Activated naive CD4-positive, alpha-beta T cell (primary cell): ENCODE measurements around the gene EIF1.
A peak's percentile ranks its signal among the peaks of the same experiment; 100 is the strongest.

Experiments
- DNase-seq, 4 experiments: peaks; one replicate each; lab custom pipeline; 2025; lab: John Stamatoyannopoulos, UW

Gene EIF1

DNA sequence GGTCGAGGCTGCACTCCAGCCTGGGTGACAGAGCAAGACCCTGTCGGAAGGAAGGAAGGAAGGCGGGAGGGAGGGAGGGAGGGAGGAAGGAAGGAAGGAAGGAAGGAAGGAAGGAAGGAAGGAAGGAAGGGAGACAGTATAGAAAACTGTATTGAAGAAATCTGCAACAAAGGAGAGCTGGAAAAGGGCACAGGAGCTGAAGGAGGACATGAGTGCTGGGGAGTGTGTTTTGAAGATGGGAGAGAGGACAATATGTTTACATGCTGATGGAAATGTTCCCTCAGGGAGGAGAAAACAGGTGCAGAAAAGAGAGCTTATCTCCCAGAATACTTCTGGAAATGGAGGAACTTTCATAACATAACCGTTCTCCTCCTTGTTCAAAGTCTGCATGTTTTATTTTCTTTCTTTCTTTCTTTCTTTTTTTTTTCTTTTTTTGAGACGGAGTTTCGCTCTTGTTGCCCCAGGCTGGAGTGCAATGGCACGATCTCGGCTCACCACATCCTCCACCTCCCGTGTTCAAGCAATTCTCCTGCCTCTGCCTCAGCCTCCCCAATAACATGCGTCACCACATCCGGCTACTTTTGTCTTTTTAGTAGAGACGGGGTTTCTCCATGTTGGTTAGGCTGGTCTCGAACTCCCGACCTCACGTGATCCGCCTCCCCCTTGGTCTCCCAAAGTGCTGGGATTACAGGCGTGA, 48.4 kb downstream of the EIF1 start:
- no peak for DNase-seq

DNA sequence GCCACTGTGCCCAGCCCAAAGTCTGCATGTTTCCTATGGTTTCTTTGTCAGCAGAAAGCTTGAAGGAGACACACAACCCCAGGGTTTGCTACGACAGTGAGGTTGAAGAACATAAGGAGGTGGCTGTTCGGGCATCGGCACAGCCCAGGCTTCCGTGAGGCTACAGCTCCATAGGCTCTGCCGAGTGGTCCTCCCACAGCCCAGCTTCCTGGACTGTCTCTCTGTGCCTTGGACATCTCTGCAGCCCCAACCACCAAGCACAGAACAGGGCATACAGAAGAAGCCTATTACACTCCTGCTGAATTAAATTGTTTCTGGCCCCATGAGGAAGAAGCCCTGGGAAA, 49.0 kb downstream of the EIF1 start:
- DNase-seq = no peak

DNA sequence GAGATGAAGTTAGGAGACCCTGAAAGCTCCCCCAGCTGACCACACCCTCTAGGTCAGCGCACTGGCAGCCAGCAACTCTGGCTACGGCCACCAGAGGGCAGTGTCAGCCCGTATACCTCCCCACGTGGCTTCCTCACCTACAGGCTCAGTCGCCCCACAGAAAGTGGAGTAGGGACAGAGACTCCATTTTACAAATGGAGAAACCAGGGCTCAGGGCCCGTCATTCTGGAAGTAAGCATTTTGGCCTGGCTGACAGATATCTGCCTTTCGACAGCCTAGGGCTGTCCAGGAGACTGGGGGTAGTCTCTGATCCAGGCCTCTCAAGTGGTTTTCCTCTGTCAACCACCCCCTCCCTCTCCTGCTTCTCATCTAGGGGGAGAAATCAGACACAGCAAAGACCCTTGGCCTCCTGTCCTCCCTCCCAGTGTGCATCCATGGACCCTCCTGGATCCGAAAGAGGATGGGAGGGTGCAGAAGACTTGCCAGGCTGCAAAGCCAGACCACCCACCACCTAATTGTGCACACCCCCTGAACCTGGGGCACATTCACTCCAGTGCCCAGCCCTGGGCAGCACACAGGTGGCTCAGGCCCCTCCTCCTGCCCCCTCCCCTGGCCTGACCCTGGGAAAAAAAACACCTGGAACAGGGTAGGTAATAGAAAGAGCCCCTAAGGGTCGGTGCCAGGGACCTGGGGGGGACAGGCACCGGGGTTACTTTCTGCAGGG, 49.6 kb downstream of the EIF1 start:
- peak; percentile 55 to 71 (median 68) for DNase-seq

DNA sequence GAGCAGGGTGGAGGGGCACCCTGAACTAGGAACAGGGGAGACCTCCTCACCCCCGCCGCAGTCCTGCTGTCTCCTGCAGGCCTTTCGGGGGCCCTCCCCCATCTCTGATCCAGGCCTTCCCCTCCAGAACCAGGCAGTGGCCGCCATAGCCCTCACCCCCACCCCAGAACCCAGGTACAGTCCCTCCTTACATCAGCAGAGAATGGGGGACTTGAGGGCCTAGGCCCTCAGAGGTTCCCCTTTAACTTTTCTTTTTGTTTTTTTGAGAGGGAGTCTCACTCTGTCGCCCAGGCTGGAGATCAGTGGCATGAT, 50.1 kb downstream of the EIF1 start:
- DNase-seq = no peak

DNA sequence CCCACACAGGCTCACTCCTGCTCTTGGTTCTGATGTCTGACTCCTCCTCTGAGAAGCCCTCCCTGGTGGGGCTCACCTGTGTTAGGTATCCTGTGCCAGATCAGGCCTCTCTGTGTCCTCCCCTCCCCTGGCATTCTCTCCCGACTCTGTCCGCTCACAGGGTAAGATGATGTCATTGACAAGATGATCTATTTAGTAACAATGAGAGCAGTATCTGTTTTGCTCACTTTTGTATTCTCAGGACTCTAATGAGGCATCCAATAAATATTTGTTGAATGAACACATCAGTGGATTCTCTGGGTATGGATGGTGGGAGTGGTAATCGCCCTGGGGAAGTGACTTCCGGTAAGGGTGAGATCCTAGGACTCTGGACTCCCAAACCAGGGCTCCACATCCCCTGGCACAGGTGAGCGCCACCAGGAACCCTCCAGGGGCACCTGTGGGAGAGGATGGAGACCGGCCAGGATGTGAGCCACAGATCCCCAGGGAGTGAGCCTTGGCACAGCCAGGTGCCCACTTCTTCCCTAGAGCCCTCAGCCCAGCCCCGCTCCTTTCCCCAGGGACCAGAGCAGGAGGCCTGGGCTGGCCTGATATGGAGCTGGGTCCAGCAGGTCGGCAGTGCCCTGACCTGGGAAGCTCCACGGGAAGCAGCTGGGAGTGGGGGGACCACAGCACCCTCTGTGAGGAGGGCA, 51.1 kb downstream of the EIF1 start:
- no peak for DNase-seq

DNA sequence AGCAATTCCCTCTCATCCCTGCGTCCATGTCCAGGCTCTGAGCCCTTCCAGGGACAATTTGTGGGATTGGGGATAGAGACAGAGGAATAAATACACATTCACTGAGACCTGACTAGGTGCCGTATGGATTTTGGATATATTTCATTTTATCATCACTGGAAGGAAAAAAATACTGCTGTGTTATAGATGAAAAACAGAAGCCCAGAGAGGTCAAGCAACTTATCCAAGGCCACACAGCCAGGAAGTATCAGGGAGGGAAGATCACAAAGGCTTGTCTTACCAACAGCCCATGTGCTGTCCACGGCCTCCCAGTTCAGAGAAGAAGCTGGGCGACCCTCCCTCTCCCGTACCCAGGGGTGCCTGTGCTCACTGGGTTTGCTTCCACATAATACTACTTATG, 51.8 kb downstream of the EIF1 start:
- DNase-seq = no peak

DNA sequence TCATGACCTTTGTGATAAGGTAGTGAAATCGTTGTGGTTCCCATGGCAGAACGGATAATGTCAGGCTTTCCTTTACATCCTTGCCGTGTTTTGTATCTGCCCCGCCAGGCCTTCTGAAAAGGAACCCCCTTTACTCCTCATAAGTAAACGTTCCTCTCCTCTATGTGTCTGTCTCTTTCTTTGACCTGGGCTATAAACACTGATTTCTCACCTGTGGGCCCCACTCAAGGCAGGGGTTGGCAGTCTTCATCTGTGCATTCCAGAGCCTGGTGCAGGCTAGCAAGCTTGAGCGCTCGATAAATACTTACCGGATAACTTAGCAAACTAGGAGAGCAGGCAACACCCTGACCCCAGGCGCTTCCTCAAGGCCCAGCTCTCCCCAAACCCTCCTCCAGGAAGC, 53.0 kb downstream of the EIF1 start:
- no peak for DNase-seq
